Epithelial cell of esophagus (primary cell): ENCODE results near the gene MTCL3.
A peak's percentile ranks its signal among the peaks of the same experiment; 100 is the strongest.

Experiments used
- DNase-seq: peaks from one replicate; pipeline ENCODE4 v3.0.0; 2010; ENCODE audit warnings: low read depth
- H3K4me3 ChIP-seq: 2 replicates; pipeline ENCODE4 v1.5.1; 2011; ENCODE audit warnings: mild to moderate bottlenecking, low read length, control low read depth
- TF ChIP-seq, protein P1 (sequence below): IDR thresholded peaks from 2 replicates; pipeline ENCODE4 v1.5.1; 2011; ENCODE audit warnings: low read depth, mild to moderate bottlenecking, low read length, control low read depth, inconsistent platforms; ENCODE audit not compliant: insufficient read depth; ENCODE audit errors: missing control alignments

Gene MTCL3

DNA sequence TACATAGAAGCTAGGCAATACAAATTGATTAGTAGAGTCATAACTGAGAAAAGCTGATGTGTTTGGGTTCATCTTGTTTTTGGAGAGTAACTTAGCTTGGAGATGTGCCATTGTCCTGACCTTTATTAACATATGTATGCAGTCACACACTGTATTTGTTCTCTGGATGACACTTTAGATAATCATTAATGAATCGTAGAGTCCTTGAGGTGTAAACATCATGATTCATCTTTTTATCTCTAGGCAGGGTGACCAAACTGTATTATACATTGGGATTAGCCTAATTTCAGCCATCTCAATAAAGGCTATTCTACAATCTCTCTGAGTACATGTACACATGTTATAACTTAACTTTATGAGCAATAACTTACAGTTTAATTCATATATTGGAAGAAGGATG lies 3.6 kb upstream of the MTCL3 start:
- no peak overlapping the region for H3K4me3 ChIP-seq
- TF ChIP-seq, protein P1, sequence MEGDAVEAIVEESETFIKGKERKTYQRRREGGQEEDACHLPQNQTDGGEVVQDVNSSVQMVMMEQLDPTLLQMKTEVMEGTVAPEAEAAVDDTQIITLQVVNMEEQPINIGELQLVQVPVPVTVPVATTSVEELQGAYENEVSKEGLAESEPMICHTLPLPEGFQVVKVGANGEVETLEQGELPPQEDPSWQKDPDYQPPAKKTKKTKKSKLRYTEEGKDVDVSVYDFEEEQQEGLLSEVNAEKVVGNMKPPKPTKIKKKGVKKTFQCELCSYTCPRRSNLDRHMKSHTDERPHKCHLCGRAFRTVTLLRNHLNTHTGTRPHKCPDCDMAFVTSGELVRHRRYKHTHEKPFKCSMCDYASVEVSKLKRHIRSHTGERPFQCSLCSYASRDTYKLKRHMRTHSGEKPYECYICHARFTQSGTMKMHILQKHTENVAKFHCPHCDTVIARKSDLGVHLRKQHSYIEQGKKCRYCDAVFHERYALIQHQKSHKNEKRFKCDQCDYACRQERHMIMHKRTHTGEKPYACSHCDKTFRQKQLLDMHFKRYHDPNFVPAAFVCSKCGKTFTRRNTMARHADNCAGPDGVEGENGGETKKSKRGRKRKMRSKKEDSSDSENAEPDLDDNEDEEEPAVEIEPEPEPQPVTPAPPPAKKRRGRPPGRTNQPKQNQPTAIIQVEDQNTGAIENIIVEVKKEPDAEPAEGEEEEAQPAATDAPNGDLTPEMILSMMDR = no peak

DNA sequence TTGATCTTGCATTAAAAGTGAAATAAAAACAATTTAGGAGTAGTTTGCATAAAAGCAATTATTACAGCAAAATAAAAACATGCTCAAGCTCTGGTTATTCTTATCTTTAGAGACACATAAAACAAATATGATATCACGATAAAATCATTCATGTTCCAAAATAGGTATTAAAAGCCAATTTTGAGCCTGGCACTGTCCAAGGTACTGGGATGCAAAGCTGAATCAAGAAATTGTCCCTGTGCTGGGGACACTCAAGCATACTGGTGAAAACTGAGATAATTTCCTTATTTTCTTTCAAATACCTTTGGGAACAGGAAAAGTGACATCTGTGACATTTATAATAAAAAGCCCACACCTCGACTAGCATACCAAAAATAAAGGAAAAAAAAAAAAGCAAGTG lies 931 bp upstream of the MTCL3 start:
- DNase-seq = peak; percentile 13

More for the DNA sequence above, 3.6 kb upstream of the MTCL3 start:
- DNase-seq = no peak

GRCh38 chr6:127519469-127519785 lies 292 bp upstream of the MTCL3 start:
- TF ChIP-seq, protein P1 = no peak
- H3K4me3 ChIP-seq = no peak overlapping the region
- no peak for DNase-seq

More for the DNA sequence above, 931 bp upstream of the MTCL3 start:
- TF ChIP-seq, protein P1 = no peak
- no peak overlapping the region for H3K4me3 ChIP-seq

DNA sequence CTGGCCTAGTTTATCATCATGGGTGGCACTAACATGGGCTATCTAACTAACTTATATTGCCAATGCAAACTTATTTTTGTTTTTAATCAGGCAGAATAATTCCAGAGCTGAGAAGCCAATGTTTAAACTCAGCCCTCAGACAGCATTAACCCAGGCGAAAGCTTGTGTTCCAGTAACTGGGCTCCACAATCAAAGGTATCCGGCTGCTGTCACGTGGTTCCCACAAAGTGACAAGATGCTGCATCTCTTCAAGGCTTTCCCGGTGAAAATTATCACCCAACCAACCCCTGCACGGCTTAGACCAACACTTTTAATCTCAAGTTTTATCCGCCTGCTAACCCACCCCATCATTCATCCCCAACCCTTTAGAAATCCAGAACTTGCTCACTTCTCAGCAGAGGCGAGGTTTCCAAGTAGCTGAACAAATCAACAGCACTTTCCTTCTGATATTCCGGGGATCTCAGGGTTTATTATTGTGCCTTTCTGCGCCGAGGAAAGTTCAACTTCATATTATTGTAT lies 885 bp downstream of the MTCL3 start:
- no peak overlapping the region for H3K4me3 ChIP-seq
- DNase-seq = no peak
- TF ChIP-seq, protein P1 = no peak

DNA sequence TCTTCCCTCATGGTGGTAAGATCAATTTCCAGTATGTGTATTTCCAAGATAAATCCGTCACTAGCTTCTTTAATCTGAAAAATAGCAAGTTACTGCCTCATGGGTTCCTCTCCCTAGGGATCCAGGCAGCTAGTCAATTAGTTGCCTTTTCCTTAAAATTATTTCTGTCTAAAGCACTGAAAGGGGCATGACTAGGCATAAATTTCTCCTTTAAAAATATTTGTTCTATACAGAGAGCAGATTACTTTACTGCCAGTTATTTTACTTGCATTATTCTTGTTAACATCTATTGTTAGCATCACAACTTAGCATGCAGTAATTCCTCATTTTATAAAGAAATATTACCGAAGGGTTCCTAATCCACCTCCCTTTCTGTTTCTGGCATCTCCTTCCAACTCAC lies 1.4 kb downstream of the MTCL3 start:
- DNase-seq = no peak
- TF ChIP-seq, protein P1 = no peak
- H3K4me3 ChIP-seq = no peak overlapping the region

DNA sequence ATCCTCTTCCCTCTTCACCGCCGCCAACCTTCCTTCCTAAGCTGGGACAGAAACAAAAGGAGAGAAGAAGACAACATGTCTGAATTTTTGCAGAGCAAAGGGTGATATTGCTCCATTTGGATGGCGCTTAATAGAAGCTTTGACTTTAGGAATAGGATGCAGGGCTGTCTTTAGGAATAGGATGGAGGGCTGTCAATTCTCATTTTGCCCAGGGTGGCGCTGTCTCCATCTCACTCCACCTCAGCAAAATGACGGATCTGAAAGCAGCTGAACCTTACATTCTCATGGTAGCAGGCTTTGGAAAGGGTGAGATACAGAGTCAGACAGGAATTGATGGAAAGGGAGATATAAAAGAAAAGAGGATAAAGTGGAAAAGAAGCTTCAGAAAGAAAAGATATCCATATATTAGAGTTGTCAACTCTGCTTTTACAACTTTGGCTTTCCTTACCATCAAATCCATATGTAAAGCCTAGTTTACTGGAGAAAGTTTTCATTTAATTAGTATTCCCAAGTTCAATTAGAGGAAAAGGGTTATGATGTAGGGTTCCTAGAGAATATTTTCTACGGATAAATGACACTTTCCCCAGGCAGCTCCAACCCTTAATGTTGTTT lies 2.4 kb downstream of the MTCL3 start:
- TF ChIP-seq, protein P1 = peak; percentile 83
- no peak overlapping the region for H3K4me3 ChIP-seq
- DNase-seq = peak; percentile 57
